ENCODE data around the gene FOXF1.

Gene FOXF1

DNA sequence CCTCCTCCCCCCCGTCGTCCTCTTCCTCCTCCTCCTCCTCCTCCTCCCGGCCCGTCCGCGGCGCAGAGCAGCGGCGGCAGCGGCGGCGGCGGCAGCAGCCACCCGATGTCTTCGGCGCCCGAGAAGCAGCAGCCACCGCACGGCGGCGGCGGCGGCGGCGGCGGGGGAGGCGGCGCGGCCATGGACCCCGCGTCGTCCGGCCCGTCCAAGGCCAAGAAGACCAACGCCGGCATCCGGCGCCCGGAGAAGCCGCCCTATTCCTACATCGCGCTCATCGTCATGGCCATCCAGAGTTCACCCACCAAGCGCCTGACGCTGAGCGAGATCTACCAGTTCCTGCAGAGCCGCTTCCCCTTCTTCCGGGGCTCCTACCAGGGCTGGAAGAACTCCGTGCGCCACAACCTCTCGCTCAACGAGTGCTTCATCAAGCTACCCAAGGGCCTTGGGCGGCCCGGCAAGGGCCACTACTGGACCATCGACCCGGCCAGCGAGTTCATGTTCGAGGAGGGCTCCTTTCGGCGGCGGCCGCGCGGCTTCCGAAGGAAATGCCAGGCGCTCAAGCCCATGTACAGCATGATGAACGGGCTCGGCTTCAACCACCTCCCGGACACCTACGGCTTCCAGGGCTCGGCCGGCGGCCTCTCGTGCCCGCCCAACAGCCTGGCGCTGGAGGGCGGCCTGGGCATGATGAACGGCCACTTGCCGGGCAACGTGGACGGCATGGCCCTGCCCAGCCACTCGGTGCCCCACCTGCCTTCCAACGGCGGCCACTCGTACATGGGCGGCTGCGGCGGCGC is at the start of gene FOXF1:
Gene FOXF1, plus strand, starts transcription at position 63 of the 797 bp plus-strand sequence. Its CDS starts 43 bp downstream, at position 106.
- peak; percentile 38 for DNase-seq

DNA sequence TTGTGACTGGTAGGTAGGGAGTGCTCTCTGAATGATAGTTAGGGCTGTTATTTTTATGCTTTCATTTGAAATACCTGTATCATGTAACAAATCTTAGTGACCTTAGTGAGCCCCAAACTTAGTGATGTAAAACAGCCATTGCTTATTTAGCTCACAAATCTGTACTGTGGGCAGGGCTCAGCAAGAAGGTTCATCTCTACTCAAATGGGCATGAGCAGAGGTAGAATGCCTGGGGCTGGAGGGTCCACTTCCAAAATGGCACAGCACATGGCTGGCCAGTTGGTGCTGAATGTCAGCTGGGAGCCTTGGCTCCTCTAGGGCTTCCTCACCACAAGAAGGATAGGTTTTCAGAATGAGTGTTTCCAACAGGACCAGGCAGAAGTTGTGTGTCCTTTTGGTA is 49.3 kb upstream of the FOXF1 start:
- no peak for DNase-seq

DNA sequence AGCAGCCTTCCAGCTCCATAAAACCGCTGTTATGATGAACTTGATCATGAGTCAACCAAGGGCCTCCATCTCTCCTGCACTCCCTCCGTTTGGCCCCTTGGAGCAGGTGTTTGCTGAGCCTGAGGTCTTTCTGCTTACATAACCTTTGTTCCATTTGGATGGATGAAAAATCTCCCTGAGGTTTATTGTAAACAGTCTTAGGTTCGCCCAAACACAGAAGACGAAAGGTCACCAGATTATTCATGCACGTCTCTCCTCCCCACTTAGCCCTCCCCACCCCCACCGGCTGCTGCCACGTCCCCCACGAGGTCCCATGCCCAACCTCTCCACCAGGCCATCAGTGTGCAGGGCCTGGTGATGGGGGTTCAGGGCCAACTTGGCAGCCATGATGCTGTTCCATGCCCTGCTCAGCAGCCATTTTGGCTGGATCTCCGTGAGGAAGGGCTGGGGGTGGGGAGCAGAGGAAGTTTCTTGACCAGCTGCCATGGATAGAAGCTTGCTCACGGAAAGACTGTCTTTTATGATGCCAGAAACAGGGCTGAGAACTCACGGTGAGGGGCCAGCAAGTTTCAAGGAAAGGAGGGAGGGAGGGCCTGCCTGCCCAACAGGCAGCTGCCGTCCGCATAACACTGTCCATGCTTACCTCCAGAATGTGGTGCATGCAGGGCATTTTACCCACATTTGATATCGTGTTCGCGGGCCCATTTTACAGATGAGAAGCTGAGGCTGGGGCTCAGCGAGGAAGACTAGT is 47.8 kb upstream of the FOXF1 start:
- no peak for DNase-seq

DNA sequence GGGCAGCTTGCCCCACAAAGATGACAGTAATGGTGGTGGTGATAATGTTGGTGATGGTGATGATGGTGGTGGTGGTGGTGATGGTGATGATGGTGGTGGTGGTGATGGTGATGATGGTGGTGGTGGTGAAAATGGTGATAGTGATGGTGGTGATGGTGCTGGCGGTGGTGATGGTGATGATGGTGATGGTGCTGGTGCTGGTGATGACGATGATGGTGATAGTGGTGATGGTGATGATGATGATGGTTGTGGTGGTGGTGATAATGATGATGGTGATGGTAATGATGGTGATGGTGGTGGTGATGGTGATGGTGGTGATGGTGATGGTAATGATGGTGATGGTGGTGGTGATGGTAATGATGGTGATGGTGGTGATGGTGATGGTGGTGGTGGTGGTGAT is 46.3 kb upstream of the FOXF1 start:
- DNase-seq = no peak

DNA sequence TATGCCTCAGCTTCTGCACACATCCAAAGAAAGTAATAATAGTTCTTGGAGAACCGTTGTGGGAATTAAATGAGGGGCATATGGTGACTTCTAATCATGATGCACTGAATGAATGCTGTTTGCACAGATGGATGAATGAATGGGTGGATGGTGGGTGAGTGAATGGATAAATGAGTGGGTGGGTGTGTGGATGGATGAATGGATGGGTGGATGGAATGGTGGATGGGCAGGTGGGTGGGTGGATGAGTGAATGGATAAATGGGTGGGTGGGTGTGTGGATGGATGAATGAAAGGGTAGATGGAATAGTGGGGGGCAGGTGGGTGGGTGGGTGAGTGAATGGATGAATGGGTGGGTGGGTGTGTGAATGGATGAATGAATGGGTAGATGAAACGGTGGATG is 44.9 kb upstream of the FOXF1 start:
- DNase-seq = no peak

DNA sequence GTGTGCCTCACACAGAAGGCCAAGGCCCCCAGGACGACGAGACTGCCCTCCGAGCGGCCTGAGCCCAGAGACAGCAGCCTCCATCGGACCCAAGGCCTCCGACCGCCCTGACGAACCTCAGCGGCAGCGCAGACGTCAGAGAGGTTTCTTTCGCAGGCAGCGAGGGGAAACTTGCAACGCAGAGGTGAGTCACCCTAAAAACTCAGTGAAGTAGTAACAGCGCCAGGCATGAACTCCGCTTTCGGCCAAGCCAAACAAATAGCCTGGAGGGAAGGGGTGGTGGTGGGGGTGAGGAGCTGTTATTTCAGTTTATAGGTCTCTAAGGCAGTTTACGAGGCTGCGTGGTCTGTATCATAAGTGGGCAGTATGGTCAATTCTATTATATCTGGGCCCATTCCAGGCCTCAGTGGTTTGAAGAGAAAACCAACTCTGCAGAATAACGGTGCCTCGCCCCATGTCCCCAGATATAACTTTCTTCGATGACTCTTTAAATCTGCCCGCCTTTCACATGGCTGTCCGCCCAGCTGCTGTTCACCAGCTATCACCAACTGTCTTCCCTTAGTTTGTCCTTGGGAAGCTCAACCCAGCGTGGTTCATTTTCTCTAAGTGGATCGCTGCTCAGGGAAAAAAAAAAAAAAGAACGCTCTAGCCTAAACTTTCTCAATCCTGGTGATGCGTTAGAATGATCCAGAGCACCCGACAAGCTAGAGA is 43.5 kb upstream of the FOXF1 start:
- peak; percentile 56 for DNase-seq

DNA sequence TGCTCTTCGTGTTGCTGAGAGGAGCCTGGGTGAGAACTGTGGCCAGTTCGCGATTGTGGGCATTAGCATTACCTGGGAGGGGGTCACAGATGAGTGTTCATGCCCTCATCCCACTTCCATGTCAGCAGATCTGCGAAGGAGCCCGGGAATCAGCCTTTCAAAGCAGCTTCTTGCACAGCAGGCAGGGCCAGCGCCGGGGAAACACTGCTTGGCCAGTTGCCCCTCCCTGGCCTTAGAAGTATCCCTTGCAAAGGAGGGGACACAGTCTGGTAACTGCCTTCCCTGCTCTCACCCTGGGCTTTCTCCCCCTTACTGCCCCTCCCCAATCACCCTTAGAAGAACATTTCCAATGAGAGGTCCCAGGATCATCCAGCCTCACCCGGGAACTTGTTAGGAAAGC is 42.8 kb upstream of the FOXF1 start:
- DNase-seq = no peak

DNA sequence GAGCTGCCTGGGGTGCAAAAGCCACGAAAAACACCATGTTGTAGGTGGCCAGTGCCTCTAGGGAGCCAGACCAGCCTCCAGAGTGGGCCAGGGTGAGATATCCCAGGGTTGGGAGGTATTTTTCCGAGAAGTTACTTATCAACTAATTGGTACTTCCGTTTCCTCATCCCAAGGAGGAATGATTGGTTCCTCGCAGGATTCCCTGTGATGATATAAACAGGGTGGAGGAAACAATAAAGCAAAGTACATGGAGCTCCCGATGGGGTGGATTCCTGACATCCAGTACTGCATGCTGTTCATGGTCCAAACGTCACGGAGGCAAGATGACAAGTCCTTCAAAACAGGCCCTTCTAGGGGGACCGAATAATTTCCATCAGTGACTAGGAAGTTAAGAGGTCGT is 39.4 kb upstream of the FOXF1 start:
- no peak for DNase-seq

DNA sequence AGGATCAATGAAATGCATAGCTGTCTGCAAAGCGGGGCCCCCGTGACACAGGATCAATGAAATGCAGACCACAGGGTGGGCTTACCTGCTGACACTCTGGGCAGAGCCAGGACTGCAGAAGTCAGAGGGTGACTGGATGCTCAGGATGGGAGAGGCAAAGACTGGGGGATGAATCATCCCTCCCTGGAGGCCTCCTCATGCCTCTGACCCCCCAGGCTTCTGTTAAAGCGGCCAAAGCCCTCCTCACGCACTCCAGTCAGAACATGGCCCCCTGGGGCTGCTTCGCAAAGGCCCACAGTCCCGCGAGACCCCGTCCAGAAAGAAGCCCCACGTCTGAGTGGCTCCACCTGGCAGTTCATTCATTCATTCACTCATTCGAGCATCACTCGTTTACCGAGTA is 38.4 kb upstream of the FOXF1 start:
- no peak for DNase-seq

DNA sequence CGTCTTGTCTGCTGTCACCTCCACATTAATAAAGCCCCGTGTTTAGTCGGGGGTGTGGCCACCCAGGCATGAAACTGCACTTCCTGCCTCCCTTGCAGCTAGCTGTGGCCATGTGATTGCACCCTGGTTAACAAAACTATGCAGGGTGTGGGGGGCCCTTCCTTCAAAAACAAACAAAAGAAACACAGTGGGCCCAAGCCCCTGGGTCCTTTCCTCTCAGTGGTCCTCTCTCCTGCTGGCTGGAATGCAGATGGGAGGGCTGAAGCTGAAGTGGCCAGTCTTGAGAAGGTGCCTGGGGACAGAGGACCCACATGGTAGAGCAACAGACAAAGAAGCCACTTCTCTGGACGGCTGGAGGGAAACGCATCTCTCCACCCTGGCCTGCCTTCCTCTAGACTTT is 38.0 kb upstream of the FOXF1 start:
- no peak for DNase-seq

DNA sequence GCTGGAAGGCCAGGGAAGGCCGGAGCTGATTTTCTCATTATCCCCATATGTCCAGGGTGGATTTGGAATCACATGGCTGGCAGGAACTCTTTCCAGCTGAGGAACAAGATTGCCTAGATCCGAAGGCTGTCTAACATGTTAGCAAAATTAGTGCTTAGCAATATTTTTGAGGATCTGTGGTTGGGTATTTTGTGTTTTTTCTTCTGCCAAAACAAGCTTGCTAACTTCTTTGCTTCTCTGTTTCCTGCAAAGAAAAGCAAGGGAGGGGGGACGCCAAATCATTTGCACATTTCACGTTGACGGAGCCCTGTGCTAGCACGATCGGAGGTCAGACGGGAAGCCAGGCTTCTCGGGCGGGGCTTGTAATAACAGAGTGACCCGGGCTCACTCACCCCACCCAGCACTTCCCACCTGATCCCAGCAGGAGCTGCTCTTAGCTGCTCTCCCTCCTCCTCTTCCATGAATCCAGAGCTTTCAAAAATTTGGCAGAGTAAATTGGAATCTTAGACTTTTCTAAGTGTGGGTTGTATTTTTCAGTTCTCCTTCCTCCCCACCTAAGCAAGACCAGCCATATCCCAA is 33.3 kb upstream of the FOXF1 start:
- DNase-seq = no peak

DNA sequence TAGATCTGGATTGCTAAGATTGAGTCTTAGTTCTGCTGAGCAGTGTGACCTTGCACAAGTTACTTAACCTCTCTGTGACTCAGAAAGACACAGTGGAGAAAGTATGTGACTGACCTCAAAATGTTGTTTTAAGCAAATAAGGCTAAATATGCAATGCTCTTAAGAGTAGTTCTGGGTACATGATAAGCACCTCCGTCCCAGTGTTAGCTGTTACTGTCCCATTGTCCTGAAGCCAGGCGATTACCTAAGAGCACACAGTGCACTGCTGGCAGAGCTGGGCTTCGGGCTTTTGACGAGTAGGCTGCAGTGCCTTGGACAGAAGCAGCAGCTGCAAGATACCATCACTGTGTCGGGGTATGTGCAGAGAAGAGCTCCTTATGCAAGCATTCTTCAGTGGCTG is 32.7 kb upstream of the FOXF1 start:
- no peak for DNase-seq

DNA sequence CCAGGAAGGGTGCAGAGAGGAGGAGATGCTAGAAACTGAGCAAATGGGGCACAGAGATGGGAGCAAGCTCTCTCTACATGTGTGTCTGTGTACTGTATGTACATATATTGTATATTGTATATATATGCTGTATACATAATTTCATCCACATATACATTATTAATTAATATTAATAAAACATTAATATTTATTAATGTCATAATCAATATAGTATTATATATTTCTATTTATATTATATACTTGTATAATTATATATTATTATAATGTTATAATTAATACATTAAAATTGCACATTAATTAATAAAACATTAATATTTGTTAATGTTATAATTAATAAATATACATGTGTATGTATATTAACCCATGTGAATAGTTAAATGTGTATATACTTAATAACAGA is 31.5 kb upstream of the FOXF1 start:
- no peak for DNase-seq

DNA sequence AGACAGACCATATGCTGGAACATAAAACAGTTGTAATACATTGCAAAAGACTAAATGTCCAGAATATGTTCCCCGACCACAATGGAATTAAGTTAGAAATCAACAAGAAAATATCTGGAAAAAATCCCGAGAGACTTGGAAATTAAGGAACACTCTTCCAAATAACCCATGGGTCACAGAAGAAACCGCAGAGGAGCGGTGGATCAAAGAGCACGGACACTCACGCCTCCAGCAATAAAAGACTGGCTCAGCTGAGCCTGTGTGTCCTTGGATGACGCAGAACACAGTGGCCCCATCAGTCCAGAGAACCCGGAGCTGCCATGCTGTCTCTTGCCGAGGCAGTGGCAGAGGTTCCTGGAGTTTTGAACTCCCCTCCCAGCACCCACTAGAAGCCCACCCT is 30.9 kb upstream of the FOXF1 start:
- no peak for DNase-seq

DNA sequence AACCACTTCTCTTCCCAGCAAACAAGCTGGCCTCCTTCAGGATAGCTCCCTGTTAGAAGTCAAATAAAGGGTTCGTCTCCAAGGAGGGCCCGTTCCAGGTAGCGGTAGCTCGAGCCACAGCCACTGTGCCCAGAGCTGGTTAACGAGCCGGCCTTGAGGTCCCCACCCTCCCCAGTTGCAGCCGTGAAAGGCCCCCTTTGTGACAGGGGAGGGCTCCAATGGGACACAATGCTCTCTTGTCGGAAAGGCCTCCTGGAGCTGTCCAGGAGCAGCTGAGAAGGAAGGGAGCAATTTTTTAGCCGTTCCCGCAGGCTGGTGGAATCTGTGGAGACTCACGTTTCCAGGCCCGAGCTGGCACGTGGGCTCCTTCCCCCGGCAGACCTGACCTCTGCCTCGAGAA is 29.9 kb upstream of the FOXF1 start:
- DNase-seq = no peak

DNA sequence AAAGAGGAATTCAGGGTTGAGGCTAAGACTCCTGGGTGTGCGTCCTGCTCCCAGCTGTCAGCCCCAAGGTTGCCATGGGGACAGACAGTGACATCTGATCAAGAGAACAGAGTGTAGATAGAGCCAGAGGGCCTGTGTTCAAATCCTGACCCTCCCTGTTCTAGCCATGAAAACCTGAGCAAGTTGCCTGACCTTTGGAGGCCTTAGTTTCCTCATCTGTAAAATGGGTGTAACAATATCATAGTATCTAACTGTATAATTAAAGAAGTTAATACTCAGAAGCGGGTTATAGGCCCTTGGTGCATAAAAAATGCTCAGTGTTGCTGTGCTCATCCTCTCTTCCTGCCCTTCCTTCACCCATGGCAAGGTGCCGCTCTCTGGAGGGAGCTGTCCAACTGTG is 28.7 kb upstream of the FOXF1 start:
- DNase-seq = no peak

DNA sequence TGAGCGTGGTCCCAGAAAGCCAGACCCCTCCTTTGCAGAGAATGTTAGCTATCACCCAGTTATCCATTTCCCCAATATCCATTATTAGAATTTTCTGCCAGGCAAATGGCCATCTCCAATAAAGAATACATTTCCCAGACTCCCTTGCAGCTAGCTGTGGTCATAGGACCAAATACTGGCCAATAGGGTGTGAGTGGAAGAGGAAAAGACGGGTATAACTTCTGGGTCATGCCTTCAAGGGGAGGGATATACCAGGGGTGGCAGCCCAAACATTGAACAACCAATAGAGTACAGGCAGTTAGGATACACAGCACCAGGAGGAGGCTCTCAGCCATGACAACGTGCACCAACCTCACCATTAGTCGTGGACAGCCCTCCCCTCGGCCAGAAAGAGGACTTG is 26.1 kb upstream of the FOXF1 start:
- DNase-seq = no peak

DNA sequence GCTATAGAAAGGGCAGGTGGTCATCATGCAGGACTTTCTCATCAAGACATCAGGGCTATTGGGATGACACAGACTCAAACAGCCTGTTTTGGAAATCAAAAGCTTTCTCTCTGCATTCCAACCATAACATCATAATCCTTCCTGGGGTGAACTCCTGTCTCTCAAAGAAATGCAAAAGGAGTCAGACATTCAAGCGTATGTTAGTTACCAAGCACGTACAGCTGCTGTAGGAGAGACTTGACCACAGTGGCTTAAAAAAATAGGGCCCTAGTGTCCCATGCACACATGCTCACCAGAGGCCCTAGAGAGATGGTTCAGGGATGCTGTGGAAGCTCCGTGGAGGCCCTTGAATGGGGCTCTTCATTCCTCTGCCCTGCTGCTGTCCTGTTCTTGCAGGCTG is 24.6 kb upstream of the FOXF1 start:
- DNase-seq = no peak

DNA sequence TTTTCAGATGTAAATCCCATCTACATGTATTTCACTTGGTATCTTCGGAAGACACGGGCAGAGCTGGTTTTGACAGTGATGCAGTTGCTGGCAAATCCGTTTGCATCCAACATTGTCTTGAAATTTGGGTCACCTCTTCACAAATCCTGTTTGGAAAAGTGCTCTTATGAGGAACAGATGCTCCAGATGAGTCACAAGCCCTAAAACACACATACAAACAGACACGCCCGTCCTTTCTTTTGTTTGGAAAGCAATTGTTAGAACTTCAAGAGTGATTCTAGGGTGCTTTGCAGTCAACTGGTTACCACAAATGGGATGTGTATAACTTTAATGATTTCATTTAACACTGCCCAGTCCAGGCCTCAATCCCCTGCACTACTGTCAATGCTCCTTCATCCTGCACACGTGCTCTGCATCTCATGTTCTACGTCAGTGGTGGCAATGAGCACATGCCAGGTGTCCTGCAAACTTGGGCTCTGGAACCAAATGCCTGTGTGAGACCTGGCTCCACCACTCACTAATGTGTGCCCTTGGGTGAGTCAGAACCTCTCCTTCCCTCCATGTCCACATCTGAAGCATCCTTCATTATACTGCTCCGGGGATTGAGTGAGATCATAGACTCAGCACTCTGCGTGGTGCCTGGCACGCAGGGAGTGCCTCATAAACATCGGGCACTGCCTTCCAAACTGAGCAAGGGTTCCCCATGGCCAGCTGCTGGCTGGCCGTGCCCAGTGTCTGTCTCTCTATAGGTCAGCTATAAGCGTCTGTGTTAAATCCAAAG is 19.3 kb upstream of the FOXF1 start:
- DNase-seq = no peak

DNA sequence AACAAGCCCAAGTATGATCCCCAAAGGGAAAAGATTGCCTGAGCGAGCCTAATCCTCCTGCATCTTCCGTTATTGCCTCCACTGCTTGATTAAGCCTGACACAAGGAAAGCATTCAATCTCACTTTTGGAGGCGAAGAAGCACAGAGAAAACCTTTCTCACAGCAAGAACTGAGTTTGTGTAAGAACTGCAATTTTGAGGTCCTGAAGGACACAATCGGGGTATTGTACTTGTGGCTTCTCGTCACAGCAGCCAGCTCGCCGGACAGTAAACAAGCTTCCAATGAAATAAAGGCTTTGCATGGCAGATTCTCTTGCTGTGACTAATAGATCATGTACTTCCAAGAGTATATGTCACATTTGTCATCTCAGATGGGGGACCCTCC is 18.7 kb upstream of the FOXF1 start:
- DNase-seq = no peak

DNA sequence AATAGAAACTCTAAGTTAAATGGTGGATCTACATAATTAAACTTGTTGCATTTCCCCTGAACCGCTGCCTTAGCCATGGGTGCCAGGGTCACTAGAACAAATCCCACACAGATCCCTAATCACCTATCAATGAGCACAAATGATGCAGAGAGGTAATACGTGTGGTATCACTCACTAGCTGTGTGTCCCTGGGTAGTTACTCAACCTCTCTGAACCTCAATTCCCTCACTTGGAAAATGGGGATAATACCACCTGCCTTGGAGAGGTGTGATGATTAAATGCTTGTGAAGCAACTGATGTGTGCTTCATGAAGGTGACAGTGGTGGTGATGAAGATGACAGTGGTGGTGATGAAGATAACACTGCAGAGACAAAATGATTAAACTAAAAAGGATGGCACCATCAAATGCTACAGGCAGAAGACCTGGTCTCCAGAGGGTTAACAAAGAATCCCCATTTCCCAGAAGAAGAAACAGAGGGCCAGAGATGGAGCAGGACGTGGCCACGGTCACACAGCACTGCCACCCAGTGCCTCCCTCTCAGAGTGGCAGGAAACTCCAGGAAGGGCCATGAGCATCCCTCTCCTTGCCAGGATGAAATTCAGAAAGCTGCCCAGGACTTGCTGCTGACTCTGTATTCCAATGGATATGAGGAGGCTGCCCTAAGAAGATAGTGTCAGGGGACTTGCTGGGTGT is 17.9 kb upstream of the FOXF1 start:
- no peak for DNase-seq

DNA sequence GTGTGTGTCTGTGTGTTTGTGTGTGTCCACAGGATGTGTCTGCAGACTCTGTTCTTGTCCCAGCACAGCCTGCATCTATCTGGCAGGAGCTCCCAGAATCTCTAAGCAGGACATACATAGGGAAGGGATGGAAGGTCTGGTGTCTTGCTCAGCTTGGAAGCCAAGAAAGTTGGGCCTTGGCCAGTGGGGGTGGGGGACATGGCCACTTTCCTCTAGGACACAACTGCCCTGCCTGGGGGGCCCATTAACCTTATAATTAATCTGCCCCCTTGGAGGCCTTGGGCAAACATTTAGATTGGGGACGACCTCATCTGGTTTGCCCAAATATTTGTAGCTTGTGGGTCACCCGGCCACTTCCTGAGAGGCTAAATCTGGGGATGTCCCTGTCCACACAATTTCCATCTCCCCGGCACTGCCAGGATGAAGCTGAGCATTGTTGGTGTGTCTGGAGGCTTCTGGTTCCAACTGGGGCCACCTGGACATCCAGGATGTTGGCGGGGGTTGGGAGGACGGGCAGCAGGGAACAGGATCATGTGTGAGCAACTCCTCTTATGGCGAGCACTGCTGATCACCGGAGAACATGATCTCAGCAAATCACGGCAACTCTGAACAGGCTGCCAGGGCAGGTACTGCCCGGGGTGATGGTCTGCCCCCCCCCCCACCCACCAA is 17.2 kb upstream of the FOXF1 start:
- DNase-seq = no peak

Measured in GOT3 (cell line).